HG02798 (cell line): ENCODE results near the gene DNTT.
"Not testable (repeated sequence)": the region's sequence is repeated elsewhere in the genome, so short reads cannot be mapped to it uniquely, and the experiment has no call there.

ENCODE experiments used
- ATAC-seq: cut with Tn5 transposase; IDR thresholded peaks from one replicate; pipeline ENCODE4 v1.9.1; 2021; ENCODE audit warnings: mild to moderate bottlenecking; ENCODE audit not compliant: unreplicated experiment, poor library complexity

The DNTT gene

DNA sequence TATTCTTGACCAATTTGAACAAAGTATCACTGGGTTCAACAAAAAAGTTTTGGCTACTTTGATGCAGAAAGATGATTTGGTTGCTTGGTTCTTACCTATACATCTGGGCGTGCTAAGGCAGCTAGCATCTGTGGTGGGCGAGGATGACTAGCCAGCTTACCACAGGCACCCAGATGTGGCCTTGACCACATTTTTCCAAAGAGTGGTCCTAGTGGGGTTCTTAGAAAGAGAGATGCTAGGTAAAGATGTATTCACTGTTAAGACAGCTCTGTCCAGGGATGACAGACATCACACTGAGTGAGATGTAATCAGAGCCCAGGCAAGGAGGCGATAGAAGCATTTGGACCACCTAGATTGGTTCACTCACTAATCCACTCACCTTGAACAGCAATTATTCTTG is 785 bp downstream of the DNTT start:
- ATAC-seq = no peak

DNA sequence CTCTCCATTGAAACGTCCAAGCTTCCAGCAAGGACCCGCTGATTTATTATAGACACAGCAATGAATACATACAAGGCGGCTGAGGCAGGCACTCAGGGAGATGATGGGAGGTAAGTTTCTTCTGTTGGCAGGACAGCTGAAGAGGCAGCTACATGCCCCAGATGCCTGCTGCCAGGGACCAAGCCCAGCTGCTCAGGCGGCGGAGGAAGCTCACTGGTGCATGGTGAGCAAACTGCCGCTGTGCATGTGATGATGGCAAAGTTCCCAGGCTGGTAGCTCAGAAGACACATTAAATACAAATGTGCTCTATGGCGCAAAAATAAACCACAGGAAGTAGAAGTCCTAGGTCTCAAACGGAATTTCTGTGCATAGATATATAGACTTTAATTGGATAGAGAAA is 2.3 kb downstream of the DNTT start:
- no peak for ATAC-seq

DNA sequence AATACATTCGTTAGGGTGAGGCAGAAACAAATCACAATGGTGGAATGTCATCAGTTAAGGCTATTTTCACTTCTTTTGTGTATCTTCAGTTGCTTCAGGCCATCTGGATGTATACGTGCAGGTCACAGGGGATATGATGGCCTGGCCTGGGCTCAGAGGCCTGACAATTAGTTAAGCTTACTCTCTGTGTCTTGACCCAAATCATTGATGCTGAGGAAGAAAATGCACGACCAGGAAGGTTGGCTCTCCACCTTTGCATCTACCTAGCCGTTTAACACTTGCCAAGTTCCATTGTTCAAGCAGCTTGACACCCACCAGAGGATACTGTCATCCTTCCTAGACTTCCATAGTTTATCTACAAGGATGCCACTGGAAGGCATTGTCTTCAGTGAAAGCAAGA is 4.6 kb downstream of the DNTT start:
- not testable (repeated sequence) for ATAC-seq

DNA sequence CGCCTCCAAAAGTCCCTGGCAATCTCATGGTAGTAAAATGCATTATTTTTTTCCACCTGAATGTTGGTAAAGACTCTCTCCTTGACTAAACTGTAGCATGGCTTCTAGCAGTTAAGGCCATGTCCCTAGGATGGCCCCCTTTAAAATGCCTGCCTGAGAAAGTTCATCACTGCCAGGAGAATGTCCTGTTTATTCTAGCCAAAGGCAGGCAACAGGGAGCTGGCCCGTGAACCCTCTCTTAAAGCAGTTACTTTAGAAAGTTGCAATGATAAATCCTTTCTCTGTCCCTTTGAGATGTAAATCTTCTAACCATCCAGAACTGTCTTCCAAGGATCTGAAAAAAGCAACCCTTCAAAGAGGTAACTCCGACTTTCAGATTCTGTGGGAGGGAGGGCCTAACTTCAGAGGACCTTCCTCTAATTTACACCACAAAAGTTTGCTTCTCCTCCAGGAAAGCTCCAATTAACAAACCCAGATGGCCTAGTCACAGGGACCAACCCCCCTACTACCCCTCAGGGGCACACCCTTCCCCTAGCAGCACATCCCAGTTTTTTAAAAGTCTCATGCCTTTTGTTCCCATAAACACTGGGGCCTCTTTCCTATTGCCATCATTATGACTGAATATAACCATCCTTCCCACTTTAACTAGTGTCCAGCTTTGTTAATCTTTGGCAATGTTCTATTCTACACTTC is 5.5 kb downstream of the DNTT start:
- ATAC-seq = no peak

DNA sequence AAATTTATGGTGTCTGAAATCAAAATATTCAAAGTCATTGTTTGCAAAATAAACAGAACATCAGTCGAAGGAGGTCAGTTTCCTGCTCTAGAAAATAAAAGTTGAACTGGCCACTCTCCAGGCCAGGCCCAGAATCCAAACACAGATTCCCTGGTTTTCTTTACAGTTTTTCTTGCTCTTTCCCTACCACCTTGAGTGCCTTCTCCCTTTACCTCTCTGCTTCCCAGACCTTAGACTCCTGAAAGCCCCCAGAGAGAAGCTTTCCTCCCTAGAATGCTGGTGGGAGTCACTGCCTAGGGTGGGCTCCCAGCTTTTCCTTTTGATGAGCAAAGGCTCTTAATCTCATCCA is 6.1 kb downstream of the DNTT start:
- no peak for ATAC-seq

DNA sequence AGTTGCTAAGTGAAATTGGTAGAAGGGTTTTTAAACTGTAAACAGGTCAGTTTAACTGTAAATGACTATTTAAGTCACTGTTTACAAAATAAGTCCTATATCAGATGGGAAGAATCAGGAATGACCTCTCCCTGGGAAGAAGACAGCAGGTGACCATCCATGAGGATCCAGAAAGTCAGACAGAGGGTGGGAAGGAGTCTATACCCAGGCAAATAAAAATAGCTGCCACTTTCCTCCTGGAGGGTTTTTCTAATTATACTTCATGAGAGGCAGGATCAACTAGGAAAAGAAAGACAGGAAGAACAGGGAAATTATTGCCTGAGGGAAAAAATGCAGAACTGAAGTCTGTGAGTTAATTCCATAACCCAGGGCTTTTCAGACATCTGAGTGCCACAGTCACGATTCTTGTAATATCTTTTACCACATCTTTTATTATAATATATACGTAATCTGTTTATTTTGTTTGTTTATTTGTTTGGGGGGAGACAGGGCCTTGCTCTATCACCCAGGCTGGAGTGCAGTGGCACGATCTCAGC is 7.0 kb downstream of the DNTT start:
- ATAC-seq = no peak

DNA sequence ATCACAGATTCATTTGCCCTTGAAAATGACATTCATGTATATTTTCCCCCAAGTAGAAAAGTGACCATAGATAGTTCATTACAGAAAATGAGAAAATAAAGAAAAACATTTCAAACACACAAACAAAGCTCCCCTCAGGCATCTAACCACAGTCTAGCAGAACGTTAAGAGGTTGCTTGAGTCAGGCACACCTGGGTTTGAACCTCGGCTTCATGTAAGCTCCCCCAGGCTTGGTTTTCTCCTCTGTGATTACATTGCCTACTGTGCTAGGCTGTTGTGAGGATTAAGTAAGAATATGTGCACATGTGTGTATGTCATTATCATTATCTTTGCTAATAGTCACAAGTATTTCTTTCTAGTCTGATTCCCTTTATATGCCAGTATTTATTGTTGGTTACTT is 9.1 kb downstream of the DNTT start:
- no peak for ATAC-seq

DNA sequence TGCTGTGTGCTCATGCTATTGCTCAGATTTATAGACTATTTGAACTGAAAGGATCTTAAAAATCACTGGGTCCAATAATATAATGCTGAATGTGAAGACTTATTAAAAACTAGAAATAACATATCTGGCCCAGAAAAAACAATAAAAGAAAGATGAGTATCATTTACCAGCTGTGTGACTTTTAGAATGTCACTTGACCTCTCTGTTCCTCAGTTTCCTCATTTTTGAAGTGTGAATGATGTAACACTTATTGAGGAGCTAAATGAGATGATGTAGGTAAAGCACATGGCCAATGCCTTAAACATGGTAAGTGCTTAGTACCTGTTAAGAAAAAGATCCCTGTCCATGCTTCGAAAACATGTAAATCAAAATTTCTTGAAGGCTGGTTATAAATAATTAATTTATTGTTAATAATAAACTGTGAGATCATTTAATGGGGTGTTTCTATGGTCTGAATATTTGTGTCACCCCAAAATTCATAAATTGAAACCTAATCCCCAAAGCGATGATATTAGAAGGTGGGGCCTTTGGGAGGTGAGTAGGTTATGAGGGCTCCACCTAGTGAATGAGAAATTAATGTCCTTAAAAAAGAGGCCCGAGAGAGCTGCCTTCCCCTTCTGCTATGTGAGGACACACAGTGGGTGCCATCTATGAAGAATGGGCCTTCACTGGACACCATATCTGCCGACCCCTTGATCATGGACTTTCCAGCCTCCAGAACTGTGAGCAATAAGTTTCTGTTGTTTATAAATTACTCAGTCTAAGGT is 13.0 kb downstream of the DNTT start:
- no peak for ATAC-seq

GRCh38 chr10:96319754-96320474 is 15.7 kb downstream of the DNTT start:
- ATAC-seq = no peak

- ATAC-seq = no peak
Observed at GRCh38 chr10:96321822-96322221, 17.6 kb downstream of the DNTT start.

DNA sequence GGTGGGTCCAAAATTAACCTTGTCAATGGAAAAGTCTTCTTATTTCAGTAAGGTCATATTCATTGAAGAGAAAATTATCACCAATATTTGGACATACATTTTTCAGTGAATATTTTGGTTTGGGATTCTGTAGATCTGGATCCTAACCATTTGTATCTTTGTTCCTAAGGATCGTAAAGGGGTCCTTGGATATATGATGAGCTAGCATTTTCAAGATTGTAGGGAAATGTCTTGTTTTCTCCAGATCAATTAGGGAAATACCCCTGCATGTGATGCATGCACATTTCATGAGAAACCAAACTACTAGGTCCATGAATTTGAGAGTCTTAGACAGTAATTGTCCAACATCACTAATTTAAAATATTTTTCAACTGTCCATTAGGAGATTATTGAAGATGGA is 18.0 kb downstream of the DNTT start:
- no peak for ATAC-seq

GRCh38 chr10:96324447-96324846 is 20.2 kb downstream of the DNTT start:
- ATAC-seq = no peak

- ATAC-seq = peak; percentile 94
Observed at GRCh38 chr10:96325719-96326373, 21.6 kb downstream of the DNTT start.

DNA sequence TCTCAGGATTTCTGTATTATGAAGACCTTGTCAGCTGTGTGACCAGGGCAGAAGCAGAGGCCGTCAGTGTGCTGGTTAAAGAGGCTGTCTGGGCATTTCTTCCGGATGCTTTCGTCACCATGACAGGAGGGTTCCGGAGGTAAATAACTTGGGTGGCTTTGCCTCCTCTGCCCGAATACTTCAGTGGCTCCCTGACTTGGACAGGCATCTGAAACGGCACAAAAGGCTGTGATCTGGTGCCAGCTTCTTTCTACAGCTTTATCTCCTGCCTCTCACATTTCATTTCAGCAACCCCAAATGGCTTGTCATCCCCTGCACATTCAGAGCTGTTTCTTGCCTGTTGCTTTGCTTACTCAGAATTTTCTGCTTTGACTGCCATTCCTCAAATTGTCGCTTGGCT is 23.2 kb downstream of the DNTT start:
- no peak for ATAC-seq

DNA sequence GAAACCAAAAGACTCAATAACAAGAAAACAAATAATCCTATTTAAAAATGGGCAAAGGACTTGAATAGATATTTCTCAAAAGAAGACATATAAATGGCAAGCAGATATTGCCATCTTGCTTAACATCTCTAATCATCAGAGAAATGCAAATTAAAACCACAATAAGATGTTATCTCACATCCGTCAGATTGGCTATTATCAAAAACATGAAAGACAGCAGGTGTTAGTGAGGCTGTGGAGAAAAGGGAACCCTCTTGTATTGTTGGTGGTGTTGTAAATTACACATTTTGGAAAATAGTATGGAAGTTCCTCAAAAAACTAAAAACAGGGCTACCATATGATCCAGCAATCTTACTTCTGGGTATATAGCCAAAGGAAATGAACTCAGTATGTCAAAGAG is 28.9 kb downstream of the DNTT start:
- ATAC-seq = no peak

- no peak for ATAC-seq
Observed at GRCh38 chr10:96334616-96335526, 30.6 kb downstream of the DNTT start.

GRCh38 chr10:96337106-96337505 is 32.9 kb downstream of the DNTT start:
- no peak for ATAC-seq

DNA sequence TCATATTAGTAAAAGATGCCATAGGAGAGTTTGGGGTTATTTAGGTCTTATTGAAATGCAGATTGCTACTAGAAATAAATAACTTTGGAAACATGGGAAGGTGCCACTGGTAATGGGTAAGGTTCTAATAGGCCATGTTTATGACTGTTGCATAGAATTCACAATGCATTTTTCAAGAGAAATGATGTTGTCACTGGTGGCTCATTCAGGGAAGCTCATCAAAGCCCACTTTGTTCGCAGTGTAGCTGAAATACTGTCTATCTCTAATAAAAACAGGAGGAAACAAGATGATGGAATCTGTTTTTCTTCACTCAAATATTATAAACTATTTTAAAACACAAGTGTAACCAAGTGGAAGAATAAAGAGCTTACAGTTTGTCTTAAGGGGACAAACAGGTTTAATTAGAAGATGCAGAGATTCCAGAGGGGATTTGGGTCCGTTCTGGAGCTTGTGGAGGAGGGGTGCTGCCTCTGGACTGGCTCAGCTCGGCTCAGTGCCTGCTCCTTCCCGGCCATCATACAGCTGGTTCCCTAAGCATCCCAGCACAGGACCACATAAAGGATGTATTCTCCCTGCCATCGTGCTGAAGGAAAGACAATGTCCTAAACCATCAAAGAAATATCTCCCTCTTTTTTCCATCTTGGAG is 34.2 kb downstream of the DNTT start:
- no peak for ATAC-seq

GRCh38 chr10:96339383-96339782 is 35.1 kb downstream of the DNTT start:
- no peak for ATAC-seq
